Erythroblast (primary cell): ENCODE measurements around the gene SUPT6H.

Experiments
- DNase-seq, 2 experiments: peaks; one replicate each; lab custom pipeline; 2025; lab: John Stamatoyannopoulos, UW
- GATA1 ChIP-seq: IDR thresholded peaks from 2 replicates; pipeline ENCODE4 v1.6.1; 2011; ENCODE audit warnings: low read depth, mild to moderate bottlenecking, control low read depth, low read length, moderate library complexity
- POLR2A ChIP-seq: IDR thresholded peaks from 2 replicates; pipeline ENCODE4 v1.6.1; 2011; ENCODE audit warnings: mild to moderate bottlenecking, low read length

SUPT6H gene

GRCh38 chr17:28737770-28738679, 76.0 kb downstream of the SUPT6H start:
- peak in 1 of 2 experiments; percentile 44 for DNase-seq
- no peak for TF ChIP-seq GATA1

DNA sequence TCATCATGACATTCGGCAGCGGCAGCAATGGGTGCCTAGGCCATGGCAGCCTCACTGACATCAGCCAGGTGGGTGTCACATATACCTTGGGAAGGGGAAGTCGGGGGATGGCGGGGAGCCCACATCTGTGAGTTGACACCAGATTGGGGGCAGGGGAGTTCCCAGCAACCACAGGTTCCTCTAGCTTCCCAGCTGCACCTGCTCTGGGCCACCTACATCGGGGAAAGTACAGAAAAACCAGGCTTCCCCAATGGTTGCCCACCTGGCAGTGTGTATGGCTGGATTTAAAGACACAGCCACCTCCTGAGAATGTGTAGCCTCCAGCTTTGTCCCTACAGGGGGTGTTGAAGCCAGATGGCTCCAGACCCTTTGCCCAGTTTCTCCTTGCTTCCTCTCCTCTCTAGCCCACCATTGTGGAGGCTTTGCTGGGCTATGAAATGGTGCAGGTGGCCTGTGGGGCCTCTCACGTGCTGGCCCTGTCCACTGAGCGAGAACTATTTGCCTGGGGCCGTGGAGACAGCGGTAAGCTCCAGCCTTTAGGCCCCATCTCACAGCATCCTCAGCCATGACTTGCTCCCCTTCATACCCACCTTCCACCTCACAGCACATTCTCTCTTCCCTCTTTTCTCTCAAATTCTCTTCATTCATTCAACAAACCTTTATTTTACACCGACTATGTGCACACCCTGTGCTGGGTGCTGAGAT, 76.8 kb downstream of the SUPT6H start:
- no peak for DNase-seq
- TF ChIP-seq POLR2A (no peak), GATA1 (no peak)

DNA sequence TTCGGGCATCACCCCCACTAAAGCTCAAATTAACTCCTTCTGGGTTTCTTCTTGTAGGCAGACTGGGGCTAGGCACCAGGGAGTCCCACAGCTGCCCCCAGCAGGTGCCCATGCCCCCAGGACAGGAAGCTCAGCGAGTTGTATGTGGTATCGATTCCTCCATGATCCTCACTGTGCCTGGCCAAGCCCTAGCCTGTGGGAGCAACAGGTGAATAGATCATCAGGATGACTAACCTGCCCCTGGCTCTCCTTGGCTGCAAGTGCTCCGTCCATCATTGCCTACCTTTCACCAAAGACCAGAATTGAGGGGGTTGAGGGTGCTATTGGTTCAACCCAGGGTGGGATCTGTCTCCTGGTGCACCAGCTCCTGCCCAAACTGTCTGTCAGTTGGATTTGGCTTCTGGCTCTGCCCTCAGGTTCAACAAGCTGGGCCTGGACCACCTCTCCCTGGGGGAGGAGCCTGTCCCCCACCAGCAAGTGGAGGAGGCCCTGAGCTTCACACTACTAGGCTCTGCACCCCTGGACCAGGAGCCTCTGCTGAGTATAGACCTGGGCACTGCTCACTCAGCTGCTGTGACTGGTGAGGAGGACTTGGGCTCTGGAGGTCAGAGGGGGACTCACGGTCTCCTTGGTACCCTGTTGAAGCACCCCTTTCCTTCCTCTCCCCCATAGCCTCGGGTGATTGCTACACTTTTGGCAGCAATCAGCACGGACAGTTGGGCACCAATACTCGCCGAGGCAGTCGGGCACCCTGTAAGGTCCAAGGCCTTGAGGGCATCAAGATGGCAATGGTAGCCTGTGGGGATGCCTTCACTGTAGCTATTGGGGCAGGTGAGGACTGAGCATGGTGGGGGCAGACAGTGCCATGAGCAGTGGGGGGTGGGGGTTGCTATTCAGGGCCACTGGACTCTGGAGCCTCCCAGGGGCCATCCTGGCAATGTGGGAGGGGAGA, 78.7 kb downstream of the SUPT6H start:
- no peak for DNase-seq
- no peak for TF ChIP-seq GATA1
- no peak for TF ChIP-seq POLR2A

DNA sequence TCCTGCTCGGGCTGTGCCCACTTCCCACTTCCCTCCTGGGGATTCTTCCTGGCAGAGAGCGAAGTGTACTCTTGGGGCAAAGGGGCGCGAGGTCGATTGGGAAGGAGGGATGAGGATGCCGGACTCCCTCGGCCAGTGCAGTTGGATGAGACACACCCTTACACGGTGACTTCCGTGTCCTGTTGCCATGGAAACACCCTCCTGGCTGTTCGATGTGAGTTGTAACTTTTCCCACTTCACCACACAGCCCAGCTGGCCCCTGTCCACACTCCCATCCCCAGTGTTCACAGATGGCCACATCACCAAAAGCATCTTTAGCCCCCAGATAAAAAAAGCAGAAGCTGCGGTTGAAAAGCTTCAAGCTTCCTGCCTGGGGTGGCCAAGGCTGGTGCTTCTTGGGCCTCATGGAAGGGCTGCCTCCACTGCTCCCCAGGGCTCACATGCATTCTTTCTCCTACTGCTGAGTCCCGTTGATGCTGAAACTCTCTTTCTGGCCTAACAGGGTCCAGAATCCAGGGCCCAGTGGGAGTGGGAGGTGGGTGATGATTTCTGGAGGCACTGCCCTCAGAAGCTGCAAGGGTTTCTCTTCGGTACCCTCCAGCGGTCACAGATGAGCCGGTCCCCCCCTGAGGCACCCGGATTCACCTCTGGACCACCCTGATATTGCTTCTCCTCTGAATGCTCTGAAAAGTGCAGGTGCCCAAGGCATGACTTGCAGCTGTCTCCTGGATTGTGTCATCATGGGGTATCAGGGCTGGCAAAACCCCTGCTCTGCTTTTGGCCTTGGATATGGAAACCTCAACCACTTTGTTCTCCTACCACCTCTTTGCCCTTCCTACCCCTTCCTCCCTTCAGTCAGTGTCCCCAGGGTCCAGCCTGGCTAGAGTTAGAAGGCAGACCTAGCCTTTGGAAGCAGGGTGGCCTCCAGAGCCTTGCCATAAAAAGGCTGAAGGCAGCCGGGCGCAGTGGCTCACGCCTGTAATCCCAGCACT, 79.6 kb downstream of the SUPT6H start:
- TF ChIP-seq GATA1 = no peak
- TF ChIP-seq POLR2A = no peak
- DNase-seq = peak; percentile 44 to 63

- peak; percentile 86 to 90 for DNase-seq
- TF ChIP-seq GATA1 (no peak), POLR2A (peak; percentile 75)
These were observed 81.5 kb downstream of the SUPT6H start, which contains the start of gene TRAF4 for GRCh38 chr17:28743243-28744103. TSS of gene TRAF4 (plus strand) at chr17:28744011. CDS start at chr17:28744113, 102 bp downstream.

DNA sequence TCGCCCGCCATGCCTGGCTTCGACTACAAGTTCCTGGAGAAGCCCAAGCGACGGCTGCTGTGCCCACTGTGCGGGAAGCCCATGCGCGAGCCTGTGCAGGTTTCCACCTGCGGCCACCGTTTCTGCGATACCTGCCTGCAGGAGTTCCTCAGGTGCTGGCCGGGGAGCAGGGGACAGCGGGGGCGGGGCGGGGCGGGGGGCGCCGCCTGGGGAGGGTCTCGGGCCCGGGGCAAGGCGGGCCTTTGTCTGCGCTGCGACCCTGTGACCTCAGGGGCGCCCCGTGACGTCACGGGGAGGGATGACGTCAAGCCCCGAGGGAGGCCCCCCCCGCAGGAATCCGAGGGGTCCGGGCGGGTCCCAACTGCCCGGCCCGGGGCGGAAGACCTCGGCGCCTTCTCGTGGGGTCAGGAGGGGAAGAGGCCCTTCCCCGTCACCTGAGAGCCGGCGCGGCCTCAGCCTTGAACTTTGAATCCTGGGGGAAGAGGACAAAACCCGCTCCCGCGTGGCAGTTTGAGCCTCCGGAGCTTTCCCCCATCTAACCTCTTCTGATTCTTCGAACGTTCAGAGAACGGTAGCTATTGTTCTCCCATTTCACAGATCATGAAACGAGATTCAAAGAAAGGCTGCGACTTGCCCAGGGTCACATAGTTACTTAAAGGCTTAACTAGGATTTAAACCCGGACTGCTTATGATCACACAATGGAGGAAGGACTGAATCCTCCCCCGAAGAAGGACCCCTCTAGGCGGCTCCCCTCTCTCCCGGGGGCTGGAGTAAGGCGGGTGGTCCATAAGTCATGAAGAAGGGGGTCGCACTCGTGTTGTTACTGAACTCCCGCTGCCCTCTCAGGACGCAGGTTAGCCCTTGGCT, 82.3 kb downstream of the SUPT6H start:
- no peak for TF ChIP-seq GATA1
- peak; percentile 71 to 78 for DNase-seq

- TF ChIP-seq GATA1 (no peak), POLR2A (no peak)
- DNase-seq = peak; percentile 54 to 64
These were observed 83.2 kb downstream of the SUPT6H start for GRCh38 chr17:28744972-28745785.

DNA sequence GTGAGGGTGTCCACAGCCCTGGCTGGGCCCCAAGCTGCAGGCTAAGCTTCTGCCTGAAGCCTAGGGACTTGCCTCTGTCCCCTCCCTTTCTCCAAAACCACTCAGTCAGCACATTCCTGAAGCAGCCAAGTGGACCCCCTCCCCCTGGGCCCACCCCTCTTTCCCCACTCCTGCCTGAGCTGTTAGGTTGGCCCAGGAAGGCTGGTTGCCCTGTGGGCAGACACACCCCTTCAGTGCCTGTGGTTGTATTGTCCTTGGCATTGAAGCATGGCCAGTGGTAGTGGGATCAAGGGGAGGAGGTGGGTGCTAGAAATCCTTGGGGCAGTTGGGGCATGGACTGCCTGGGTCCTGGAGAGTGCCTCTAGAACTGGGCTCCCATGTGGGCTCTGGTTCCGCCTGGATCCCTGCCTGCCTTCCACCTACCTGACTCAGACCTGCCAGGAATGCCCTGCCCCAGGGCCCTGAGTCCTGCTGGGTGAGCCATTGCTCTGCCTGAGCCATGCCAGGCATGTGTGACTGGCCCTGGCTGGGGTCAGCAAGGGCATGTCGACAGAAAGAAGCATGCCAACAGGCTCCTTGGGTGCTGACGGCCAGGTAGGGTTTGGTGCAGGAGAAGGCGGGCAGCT, 83.9 kb downstream of the SUPT6H start:
- TF ChIP-seq POLR2A (no peak), GATA1 (no peak)
- no peak for DNase-seq

DNA sequence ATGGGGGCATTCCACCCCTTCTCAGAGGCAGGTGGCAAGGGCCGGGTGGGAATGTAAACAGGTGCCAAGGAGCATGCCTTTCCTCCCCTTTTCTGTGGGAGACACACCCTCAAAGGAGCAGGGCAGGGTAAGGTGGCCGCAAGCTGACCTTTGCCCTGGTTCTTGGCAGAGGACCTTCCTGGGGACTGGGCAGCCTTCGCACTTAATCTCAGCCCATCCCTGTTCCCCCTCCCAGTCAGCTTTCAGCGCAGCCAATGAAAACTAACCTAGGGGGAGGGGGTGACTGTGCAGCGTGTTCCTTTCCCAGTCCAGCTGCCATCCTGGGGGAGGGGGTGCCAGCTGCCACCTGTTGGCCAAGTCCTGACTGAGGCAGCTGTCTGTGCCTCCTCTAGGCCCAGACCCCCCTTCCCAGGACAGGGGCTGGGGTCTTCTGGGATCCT, 84.6 kb downstream of the SUPT6H start:
- DNase-seq = no peak
- TF ChIP-seq POLR2A = no peak
- TF ChIP-seq GATA1 = no peak
